GM18951 (cell line): ENCODE data around the gene ADAMTS4.

ENCODE experiments used
- POLR2A ChIP-seq: IDR thresholded peaks from 4 replicates; pipeline ENCODE4 v1.6.1; 2011; ENCODE audit warnings: mild to moderate bottlenecking; ENCODE audit not compliant: insufficient read length, insufficient read depth; ENCODE audit errors: extremely low read depth
- in situ Hi-C: fragments of 300-500 bp; cut with MboI; formaldehyde crosslinking; loops from one replicate; pipeline ENCODE4 v1.12.0; 2022; ENCODE audit warnings: low sequenced_read_pairs, mixed read lengths, inconsistent platforms; ENCODE audit not compliant: unreplicated experiment

Gene ADAMTS4

GRCh38 chr1:161225534-161226319, 26.9 kb upstream of the ADAMTS4 start, which contains the start of gene TOMM40L:
Gene TOMM40L (plus strand): TSS chr1:161226060. CDS start chr1:161226490, 430 bp downstream.
- in situ Hi-C loops = loop anchor here (10.0 kb wide), 1 partner anchor 159 kb away; no protein-coding TSS in a partner anchor
- TF ChIP-seq POLR2A = peak; percentile 62

- TF ChIP-seq POLR2A = no peak
Measured at GRCh38 chr1:161225178-161225533, 26.3 kb upstream of the ADAMTS4 start.

GRCh38 chr1:161224695-161225087, 25.8 kb upstream of the ADAMTS4 start:
- in situ Hi-C loops = loop anchor here (10.0 kb wide), 1 partner anchor 160 kb away; no protein-coding TSS in a partner anchor

More at GRCh38 chr1:161225178-161225533, 26.3 kb upstream of the ADAMTS4 start:
- in situ Hi-C loops = loop anchor here (10.0 kb wide), 1 partner anchor 160 kb away; no protein-coding TSS in a partner anchor

- no peak for TF ChIP-seq POLR2A
- in situ Hi-C loops = loop anchor here (10.0 kb wide), 1 partner anchor 161 kb away; no protein-coding TSS in a partner anchor
Measured at GRCh38 chr1:161223805-161224694, 25.2 kb upstream of the ADAMTS4 start.

GRCh38 chr1:161222175-161223019, 23.5 kb upstream of the ADAMTS4 start:
- in situ Hi-C loops = loop anchor here (10.0 kb wide), 1 partner anchor 162 kb away; no protein-coding TSS in a partner anchor
- TF ChIP-seq POLR2A = no peak

GRCh38 chr1:161220002-161220401, 21.1 kb upstream of the ADAMTS4 start:
- in situ Hi-C loops = loop anchor here (10.0 kb wide), 1 partner anchor 165 kb away; no protein-coding TSS in a partner anchor
- TF ChIP-seq POLR2A = no peak

- in situ Hi-C loops = no loop called here
- no peak for TF ChIP-seq POLR2A
Measured at GRCh38 chr1:161219078-161219892, 20.4 kb upstream of the ADAMTS4 start.

GRCh38 chr1:161218301-161219077, 19.6 kb upstream of the ADAMTS4 start:
- in situ Hi-C loops = no loop called here
- TF ChIP-seq POLR2A = no peak

GRCh38 chr1:161217831-161218230, 19.0 kb upstream of the ADAMTS4 start:
- in situ Hi-C loops = no loop called here
- TF ChIP-seq POLR2A = no peak

GRCh38 chr1:161216945-161217712, 18.3 kb upstream of the ADAMTS4 start:
- in situ Hi-C loops = no loop called here
- TF ChIP-seq POLR2A = no peak

GRCh38 chr1:161215076-161215475, 16.2 kb upstream of the ADAMTS4 start, which contains the start of gene FCER1G:
Gene FCER1G (plus strand): TSS chr1:161215295. CDS start chr1:161215322, 27 bp downstream.
- in situ Hi-C loops = no loop called here

More at GRCh38 chr1:161215076-161215475, 16.2 kb upstream of the ADAMTS4 start, which contains the start of gene FCER1G:
- TF ChIP-seq POLR2A = no peak
